Activated CD4-positive, alpha-beta T cell treated with anti-CD3 and anti-CD28 coated beads, Interleukin-2, amount 50 U/mL, for 48 hours (primary cell): ENCODE data around the gene CPXM2.

ENCODE experiments used
- DNase-seq, 2 experiments: peaks; one replicate each; pipeline ENCODE4 v3.0.0-alpha.2; 2020

Gene CPXM2

DNA sequence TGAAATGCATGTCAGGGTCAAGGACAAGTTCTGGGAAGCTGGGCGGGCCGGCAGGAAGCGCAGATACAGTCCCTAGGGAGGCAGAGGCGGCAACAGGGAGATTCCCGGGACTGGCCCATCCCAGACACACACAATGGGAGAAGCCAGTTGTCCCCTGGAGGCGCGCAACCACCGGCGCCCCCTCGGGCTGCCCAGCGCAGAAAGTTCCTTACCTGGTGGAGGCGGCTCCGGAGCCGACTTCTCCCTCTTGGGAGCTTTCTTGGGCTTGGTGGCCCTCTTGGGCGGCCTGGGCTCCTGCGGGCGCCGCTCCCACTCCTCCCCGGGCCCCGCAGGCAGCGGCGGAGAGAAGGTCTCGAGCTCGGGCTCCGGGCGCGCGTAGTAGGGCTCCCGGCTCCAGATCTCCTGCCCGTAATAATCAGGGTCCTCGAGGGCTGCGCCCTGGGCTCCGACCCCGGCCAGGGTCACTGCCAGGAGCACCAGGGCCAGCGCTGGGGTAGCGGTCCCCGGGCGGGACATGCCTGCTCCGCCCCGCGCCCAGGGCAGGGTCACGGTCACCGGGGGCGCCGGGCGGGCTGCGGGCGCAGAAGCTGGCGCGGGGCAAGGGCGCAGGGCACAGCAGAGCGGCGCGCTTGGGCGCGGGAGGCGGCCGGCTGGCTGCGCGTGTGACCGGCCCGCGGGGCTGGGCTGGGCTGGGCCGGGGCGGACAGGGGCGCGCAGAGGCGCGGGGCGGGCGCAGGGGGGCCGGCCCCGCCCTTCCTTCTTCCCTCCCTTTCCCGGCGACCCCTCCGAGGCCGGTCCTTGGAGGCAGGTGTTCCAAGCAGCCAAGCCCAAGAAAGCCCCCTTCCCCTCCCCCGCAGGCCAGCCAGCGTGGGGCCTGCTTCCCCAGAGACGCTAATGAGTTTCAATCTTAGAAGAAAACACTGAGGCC is at the start of gene CPXM2:
TSS of gene CPXM2 (minus strand) at position 664 of the 928 bp plus-strand sequence. CDS start at position 516, 148 bp downstream.
- no peak for DNase-seq

DNA sequence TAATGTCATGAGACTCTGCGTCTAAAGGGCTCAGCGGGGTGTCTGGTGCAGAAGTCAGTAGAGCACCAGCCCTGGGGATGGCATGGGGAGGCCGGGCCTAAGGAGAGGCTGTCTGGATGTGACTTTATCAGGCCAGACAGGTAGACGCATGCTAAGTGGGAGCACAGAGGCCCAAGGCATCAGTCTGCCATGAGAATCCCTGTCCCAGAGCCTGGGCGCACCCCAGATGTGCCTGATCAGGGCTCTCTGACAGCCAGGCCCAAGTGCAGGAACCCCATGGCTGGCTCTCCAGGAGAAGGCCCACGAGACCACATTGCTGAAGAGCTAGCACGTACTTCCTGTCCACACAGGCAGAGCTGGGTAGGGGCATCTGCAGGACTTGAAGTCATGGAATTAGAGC is 48.0 kb upstream of the CPXM2 start:
- no peak for DNase-seq

DNA sequence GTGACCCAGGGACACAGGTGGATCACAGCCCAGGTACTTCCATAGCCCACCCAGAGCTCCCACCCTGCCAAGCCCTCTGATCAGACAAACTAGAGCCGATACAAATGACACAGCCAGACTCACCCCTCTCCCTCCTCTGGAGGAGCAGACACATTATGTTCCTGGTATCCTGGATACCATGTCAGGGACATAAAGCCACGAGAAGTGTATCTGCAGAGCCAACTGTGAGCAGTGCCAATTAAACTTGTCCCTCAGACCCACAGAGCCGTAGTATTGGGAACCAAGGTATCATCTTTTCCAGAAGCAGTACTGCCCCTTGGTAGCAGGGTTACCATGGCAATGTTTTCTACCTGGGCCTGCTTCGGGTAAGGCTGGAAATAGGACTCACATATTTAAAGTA is 47.3 kb upstream of the CPXM2 start:
- no peak for DNase-seq

DNA sequence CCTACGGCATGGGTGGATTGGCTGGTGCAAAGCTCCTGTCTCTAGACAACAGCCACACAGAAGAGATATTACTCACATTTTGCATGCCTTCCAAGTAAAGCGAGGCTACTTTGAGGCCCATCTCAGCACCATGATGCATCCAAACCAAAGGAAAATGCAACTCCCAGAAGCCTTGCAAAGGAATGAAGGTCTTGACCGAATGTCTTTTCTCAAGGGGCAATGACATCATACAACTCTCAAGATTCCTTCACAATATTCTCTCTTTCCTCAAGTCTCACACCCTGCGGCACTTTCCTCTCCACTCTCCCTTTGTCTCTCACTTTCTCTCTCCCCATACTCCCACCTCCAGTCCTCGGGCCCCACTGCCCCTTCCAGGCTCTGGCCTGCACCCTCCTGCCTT is 44.8 kb upstream of the CPXM2 start:
- no peak for DNase-seq

DNA sequence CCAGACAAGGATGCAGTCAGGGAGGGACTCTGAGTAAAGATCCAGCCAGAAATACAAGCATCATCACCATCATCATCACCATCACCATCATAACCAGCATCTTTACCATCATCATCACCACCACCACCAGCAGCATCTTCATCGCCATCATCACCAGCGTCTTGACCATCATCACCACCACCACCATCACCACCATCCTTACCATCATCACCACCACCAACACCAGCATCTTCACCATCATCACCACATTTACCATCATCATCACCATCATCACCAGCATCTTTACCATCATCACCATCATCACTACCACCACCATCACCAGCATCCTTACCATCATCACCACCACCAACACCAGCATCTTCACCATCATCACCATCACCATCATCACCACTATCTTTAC is 44.1 kb upstream of the CPXM2 start:
- DNase-seq, result no peak

DNA sequence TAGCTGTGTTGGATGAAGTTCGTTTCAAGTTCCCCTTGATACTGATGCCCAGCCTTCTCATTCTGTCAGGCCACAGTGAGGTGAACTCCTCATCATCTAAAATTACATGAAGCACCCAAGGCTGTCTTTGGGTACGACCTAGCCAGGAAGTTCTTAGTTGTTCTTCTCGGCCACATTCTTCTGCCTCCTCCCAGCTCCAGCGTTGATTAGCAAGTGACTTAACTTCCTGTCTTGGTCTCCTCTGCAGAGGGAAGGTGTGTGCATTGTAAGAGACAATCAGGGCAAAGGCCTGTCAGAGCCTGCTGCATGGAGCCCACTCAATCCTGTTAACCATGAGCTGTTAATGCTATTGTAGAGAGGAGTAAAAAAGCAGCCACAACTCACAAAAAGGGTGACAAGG is 43.2 kb upstream of the CPXM2 start:
- DNase-seq, result no peak

DNA sequence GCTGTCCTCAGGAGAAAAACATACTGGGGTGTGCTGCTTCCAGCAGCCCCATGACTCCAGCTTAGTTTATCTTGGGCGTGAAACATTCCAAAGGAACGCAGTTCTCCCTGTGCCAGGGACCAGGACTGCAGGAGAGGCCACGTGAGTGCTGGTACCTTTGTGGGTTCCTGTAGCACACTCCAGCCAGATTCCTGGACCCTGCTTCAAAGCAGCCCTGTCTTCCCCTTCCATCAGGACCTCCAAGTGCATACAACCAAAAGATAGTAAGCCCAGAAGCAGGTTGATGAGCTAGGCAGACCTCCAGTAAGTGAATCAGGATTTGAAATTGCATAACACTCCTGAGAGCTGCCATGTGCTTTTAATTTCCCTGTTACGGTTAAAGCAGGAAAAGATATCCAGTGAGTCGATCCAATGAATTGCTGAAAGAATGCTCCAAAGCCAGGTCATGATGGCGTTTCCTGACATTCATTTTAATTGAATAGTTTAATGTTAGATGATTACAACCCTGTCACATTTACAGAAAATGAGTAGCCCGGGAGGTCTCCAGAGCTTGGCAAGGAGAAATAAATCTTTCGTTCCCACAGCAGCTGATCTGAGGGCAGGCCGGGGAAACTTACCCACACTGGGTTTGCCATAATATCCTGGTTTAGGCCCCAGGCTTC is 38.9 kb upstream of the CPXM2 start:
- DNase-seq, result no peak

DNA sequence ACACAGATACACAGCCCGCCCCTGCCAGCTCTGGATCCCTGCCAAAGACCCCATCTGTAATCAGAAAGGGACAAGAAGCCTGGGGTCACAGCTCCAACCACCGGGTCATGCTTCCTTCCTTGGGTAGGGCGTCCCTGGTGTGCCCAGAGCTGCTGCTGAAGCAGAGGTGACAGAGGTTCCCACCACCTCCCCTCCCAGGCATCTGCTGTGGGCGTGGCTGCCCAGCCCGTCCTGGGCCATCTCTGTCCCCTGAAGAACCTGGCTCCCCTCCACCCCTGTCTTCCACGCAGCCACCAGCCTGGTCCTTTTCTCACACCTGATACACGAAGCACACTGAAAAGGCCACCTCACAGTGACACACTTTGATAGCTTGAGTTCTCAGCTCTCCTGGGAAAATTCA is 38.2 kb upstream of the CPXM2 start:
- DNase-seq, result no peak

DNA sequence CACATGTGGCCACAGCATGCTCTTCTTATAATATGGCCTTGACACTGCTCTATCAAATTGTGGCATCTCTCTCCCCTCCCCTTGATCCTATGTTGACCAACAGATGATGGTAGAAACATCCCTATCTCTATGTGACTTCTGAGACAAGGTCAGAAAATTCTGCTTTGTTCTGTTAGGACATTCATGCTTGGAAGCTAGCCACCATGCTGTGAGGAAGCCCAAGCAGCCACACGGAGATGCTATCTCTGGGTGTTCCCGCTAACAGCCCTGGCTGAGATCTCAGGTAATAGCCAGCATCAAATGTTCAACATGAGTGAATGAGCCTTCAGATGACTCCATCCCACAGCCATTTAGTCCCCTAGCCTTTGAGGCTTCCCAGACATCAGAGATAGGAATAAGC is 36.8 kb upstream of the CPXM2 start:
- no peak for DNase-seq

DNA sequence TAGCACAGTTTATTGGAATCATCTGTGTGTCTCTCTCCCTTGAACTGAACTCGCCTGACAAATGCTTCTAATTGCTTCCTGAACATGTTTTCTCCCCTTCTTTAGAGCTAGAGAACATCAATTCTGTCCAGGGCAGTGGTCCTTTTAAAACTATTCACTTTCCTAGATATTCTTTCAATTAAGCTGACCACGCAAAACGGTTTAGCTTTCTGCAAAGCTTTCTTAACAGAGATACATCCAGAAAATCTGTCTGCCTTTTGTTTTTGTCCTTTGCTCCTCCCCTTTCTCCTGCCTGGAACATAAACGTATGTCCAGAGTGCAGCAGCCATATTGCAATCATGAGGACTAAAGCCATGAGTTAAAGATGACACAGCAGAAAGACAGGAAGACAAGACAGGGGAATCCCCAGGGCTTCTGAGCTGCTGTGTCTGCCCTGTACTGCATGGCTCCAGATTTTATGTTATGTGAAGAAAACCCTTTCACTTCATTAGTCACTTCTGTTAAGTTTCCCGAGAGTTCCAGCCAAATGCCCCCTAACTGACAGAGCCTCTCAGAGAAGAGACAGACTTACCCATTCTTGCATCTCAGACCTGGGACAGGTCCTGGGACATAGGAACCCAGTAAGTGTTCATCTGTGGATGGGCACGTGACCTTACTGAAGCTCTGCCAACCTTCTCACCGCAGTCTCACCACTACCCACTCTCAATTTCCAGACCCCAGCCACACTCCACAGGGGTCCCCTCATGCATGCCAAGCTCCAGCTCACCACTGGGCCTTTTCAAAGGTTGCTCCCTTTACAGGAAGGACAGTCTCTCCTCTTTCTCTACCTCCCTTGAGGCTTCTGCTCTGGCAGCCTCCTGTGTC is 35.0 kb upstream of the CPXM2 start:
- DNase-seq, result no peak

DNA sequence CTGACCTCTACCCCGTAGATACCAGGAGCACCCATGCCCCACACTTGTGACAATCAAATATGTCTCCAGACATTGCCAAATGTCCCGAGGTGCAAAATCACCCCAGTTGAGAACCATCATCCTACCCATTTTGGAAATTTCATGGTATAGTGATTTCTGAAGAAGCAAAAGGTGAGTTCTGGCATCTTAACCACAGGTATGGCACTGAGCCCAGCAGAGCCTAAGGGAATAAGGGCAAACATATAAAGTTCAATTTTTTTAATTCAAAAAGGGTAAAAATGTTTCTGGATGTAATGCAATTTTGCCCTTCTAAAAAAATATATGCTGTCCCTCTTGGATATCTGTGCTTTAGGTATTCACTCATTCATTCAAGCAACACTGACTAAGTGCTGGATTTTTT is 30.5 kb upstream of the CPXM2 start:
- DNase-seq, result no peak

DNA sequence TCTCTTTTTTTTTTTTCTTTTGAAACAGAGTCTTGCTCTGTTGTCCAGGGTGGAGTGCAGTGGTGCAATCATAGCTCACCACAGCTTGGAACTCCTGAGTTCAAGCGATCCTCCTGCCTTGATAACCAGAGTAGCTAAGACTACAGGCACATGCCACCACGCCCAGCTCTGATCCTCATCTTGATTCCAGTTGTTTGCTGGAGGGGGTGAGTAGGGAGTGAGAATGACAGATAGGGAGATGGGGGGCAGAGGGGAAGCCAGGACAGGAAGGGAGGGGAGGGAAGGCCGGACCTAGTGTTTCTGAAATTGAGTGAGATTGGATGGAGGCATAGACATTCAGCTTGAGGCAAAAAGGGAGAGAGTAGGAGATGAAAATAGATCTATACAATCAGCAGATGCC is 25.2 kb upstream of the CPXM2 start:
- DNase-seq, result no peak

DNA sequence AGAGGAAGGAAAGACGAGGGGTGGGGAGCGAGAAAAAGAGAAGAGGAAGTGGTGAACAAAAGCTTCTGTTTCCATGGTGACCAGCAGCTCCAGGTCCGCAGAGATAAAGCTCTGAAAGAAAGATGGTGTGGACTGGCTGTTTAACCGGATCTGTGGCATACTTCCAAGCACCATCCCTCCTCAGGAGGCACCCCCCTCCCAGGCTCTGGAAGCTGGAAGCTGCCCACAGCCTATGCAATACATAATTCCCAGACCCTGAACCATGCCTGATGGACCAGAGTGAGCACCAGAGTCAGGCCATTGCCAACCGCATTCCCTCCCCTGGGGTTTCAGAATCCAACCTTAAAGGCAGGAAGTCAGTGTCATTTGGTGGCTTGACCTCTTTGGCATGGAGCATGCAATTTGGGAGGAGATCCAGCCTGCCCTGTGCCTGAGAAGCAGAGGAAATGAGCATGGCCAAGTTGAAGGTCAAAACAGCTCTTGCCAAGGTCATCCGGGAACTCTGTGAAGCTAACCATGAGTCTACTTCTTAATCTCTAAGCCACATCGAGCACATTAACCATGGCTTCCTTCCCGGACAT is 22.2 kb upstream of the CPXM2 start:
- no peak for DNase-seq

DNA sequence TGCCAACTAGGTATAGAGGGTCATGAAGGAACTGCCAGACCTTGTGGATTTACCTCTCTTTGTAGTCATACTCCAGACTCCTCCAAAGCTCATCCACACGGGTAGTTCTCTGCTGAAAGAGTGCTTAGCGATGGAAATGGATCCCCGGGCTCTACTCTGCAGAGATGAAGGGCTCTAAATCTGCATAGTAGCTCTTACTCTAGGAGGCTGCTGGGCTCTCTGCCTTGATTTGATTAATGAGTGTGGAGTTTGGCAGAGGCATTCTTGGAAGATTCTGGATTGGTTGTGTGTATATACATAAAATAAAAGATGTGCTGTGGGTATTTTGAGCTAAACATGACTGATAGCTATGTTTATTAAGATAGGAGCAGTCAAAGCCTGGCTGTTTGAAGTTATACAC is 21.3 kb upstream of the CPXM2 start:
- no peak for DNase-seq

DNA sequence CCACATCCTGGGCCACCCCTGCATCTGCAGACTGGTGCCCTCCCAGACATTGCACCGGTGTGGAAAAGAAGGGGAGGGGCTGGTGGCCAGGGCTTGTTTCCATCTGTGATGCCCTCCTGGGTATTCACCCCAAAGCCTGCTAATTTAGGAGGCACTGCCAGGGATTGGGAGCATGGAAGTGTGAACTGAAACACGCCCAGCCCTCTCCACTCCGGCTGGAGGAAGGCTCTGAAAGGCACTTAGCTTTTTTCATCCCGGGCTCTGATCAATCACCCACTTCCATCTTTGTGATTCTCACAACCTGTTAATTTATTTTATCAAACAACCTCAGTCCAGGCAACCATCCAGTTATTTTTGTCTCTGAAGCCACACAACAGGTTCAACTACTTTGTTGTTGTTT is 20.9 kb upstream of the CPXM2 start:
- DNase-seq, result no peak

DNA sequence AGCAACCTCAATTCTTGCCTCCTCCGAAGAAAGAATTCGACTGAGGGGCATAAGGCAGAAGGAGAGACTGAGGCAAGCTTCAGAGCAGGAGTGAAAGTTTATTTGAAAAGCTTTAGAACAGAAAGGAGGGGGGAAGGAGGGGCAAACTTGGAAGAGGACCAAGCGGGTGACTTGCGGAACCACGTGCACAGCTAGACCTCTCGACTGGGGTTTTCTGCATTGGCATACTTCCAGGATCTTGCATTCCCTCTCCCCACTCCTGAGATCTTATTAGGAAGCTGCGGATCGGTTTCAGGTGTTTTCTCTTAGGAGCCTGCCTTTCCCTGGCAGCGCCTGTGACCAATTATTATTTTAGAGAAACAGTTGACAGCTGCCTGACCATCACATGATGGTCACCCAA is 20.3 kb upstream of the CPXM2 start:
- no peak for DNase-seq

DNA sequence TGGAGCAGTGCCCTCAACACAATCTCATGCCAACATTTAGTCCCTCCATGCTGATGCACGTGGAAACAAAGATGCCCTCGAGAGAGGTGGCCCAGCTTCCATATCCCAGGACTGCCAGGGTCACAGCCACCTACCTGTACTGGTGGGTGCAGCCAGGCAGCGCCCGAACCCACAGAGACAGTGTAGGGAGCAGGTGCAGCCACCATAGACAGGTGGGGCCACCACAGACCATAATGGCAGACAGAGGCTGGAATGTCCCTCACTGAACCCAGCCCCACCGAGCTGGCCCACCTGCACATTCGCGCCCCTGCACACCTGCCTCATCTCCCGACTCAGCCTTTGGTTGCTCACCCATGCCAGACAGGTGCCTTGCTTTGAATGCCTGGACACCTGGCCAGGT is 18.3 kb upstream of the CPXM2 start:
- no peak for DNase-seq

DNA sequence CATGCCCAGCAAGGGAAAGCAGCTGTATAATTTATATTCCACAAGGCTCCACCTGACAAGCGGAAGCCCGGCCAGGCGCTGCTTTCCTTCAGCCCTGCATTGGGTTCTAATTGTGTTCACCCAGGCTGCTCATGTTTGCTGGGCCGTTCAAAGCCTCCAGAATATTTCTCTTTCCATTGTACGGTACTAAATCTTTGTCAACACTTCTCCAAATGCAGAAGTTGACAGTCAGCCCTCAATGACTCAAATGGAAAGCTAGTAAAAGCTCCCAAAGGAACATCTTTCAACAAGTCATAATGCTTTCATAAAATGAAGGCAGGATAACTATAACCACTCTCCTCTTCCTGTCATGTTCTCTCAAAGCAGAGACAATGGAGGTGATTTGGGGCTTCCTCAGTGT is 17.8 kb upstream of the CPXM2 start:
- no peak for DNase-seq

DNA sequence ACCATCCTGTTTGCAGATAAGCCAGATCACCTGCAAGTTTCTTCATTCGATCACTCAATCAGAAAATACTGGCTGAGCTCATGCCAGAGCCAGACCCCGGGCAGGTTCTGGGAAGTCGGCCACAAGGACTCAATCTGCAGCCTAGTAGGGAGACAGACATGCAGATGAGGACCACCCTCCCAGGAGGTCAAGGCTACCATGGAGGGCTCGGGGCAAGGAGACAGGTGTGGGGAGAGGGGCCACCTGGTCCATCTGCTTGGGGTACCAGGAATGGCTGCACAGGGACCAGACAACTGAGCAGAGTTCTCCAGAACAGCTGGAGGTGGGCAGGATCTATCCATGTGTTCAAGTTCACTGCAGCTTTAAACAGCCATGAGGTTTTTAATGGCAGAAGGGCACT is 16.8 kb upstream of the CPXM2 start:
- DNase-seq, result no peak

DNA sequence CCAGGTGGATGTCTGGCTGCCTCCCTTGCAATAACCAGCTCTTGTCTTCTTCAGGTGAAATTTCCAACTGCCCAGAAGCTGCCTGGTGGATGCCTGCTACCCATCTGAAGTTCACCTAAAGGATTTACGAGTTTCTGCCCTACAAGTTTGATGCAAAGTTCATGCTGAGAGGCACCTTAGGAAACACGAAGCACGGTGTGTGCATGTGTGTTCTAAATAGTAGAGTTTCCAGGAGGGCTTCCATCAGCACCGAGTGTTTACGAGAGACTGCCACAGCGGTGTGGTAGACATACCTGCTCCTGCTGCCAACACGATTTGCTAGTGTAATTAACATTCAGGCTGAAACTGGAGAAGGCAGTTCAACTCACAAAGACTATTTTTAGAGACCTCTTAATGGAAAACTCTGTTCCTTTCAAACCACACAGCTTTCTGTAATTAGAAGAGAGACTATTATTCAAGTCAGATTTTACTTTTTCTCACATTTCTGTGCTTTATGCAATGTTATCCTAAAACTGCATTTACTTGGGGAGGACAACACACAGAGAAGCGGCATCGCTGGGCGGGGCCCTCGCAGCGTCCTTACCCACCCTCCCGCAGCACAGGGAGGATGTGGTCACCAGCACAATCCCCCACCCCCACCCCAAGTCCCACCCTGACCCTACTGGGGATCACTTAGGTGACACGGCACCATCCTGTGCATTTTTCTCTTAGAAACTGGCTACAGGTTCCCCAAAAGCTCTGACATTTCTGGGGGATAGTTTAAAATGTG is 15.5 kb upstream of the CPXM2 start:
- no peak for DNase-seq

DNA sequence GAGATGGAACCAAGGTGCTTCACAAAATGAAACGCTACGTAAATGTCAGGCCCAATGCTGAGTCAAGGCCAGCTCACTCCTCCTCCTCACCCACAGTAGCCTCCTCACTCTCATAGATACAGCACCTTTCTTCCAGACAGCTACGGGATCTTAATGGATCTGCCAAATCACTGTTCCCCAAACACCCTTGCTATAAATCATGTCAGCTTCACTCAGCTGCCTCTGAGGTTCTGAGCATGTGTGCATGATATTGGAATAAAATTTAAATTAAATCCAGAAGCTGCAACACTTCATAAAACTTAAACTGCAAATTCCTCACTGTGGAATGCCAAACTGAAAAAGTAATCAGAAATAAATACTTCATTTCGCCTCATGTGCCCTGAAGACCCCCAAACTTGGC is 14.7 kb upstream of the CPXM2 start:
- DNase-seq, result no peak

DNA sequence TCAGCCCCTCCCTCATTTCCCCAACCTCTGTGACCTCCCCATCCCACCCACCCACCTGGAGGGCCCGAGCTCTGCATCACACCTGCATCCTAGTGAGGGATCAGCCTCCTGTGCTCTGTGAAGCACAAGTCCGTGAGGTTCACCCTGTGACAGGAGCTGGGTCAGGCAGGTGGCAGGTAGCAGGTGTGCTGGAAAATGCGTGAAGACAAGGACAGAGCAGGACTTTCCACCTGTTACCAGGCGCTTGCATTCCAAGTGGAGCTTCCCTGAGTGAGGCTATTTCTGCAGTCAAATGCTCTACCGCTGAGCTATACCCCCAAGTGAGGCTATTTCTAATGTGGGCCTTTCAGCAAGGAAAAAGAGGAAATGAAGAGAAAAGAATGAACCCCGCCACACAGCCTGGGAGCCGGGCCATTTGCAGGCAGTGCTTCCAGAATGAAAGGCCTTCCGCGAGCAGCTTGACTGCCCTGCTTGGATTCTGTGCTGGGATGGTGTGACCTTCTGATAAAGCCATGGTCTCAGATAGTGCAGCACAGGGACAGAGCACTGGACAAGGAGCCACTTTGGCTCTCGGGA is 13.3 kb upstream of the CPXM2 start:
- DNase-seq, result no peak
